ENCODE data around the gene ATXN2L. TPM values are rescaled to one million over a fixed set of nuclear protein-coding genes. Genes with fewer than 3 reads are reported as not detected.
"Not testable (repeated sequence)": the region's sequence is repeated elsewhere in the genome, so short reads cannot be mapped to it uniquely, and the experiment has no call there.

Gene ATXN2L
- total RNA-seq, 2 experiments from 2014 or later, result 298 to 319 TPM

DNA sequence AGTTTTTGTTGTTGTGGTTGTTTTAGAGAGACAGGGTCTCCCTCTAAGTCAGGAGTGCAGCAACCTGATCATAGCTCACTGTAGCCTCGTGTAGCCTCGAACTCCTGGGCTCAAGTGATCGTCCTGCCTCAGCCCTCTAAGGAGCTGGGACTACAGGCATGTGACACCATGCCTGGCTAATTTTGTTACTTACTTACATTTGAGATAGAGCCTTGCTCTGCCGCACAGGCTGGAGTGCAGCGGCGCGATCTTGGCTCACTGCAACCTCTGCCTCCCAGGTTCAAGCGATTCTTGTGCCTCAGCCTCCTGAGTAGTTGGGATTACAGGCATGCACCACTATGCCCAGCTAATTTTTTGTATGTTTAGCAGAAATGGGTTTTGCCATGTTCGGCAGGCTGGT, 44.8 kb downstream of the ATXN2L start:
- H3K9me3 Mint-ChIP-seq (ENCODE audit: low read depth); H3K27ac Mint-ChIP-seq; ATAC-seq; intact Hi-C loops (cut with DNase I, micrococcal nuclease); CTCF ChIA-PET; DNase-seq; H3K4me3 Mint-ChIP-seq; H3K27me3 Mint-ChIP-seq; POLR2A ChIA-PET: not testable (repeated sequence)
- Mint-ChIP-seq H3K36me3 (ENCODE audit: low read depth) (peaks cover 13% of the 10 kb centered on the region), H3K4me1 (peaks cover 15% of the 10 kb centered on the region)

DNA sequence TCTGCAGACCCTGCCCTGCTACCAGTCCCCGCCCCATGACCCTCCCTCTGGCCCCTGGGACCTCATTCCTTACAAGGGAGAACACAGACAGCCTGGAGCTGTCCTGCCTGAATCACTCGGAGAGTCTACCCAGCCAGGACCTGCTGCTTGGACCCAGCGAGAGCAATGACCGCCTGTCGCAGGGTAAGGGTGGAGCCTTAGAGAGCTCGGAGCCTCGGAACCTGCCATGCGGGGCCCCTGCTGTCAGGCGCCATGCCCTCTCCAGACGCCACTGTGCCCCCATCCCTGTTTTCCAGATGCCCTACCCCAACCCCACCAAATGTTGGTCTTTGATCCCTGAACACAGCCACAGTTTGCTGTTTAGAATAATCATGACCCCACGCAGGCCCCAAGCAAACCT, 46.4 kb downstream of the ATXN2L start:
- H3K4me3 Mint-ChIP-seq, result no peak overlapping the region
- intact Hi-C loops (cut with DNase I, micrococcal nuclease), result no loop called here
- H3K27me3 Mint-ChIP-seq, result no peaks in the 10 kb centered on the region
- CTCF ChIA-PET, result interaction anchor here (2.1 kb wide), 1 partner anchor 11 kb away, joined by 5 read pairs; no protein-coding TSS in a partner anchor
- H3K9me3 Mint-ChIP-seq (ENCODE audit: low read depth), result no peaks in the 10 kb centered on the region
- DNase-seq (no peak), ATAC-seq (no peak)
- H3K27ac Mint-ChIP-seq, result no peak overlapping the region
- POLR2A ChIA-PET, result no interaction called here
- peaks cover 13% of the 10 kb centered on the region for H3K4me1 Mint-ChIP-seq
- H3K36me3 Mint-ChIP-seq (ENCODE audit: low read depth), result peaks cover 22% of the 10 kb centered on the region

DNA sequence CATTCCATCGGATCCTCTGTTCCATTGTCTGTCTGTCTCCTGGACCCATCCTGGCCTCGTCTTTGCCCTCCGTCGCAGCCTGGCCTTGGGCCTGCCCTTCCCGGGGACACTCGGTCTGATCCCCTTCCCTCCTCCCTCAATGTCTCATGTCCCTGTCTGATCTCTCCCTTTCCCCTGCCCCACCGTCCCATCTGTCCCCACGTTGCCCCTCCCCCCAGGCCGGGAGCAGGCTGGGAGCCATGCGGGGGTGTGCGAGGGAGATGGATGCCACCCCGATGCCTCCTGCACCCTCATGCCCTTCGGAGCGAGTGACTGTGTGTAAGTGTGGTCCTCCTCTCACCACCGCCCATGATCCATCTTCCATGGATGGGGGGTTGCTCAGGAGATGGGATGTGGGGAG, 50.2 kb downstream of the ATXN2L start:
- ChIA-PET POLR2A (no interaction called here), CTCF (interaction anchor here (0.6 to 2.1 kb wide), 8 partner anchors 8 to 72 kb away, joined by 3 to 7 read pairs (median 4); no protein-coding TSS in a partner anchor)
- no peak for ATAC-seq
- Mint-ChIP-seq H3K4me1 (no peaks in the 10 kb centered on the region), H3K9me3 (ENCODE audit: low read depth) (no peaks in the 10 kb centered on the region), H3K27ac (no peak overlapping the region), H3K4me3 (no peak overlapping the region), H3K36me3 (ENCODE audit: low read depth) (peaks cover 23% of the 10 kb centered on the region), H3K27me3 (no peaks in the 10 kb centered on the region)
- no peak for DNase-seq
- intact Hi-C loops (cut with DNase I, micrococcal nuclease), result loop anchor here in 1 of 2 experiments (1.0 kb wide), 1 partner anchor 72 kb away; no protein-coding TSS in a partner anchor

DNA sequence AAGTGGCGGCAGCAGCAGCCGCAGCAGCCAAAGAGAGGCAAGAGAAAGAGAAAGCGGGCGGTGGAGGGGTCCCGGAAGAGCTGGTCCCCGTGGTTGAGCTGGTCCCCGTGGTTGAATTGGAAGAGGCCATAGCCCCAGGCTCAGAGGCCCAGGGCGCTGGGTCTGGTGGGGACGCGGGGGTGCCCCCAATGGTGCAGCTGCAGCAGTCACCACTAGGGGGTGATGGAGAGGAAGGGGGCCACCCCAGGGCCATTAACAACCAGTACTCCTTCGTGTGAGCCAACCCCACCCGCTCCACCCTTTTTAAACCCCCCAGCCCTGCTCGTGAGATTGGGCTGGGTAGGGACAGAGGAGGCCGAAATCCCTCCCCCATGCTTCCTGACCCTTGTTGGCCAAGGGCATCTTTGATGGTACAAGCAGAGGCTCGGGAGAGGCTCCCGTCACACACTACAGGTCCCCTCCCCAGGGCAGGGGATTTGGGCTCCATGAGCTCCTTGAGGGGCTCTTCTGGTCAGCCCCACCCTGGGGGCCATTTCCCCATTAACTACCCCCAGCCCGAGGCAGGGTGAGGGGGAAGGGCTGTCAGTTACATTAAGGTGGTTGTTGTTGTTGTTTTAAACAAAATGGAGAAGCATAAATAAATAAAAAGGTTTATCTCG, 50.9 kb downstream of the ATXN2L start:
- ChIA-PET POLR2A (interaction anchor here (1.1 kb wide), 1 partner anchor 8 kb away, joined by 4 read pairs; no protein-coding TSS in a partner anchor), CTCF (interaction anchor here (0.6 to 2.1 kb wide), 10 partner anchors 9 to 72 kb away, joined by 3 to 7 read pairs (median 4); no protein-coding TSS in a partner anchor)
- ATAC-seq, result peak; percentile 88
- no peak overlapping the region for H3K4me3 Mint-ChIP-seq
- H3K27me3 Mint-ChIP-seq, result no peaks in the 10 kb centered on the region
- peak; percentile 75 for DNase-seq
- no peaks in the 10 kb centered on the region for H3K9me3 Mint-ChIP-seq (ENCODE audit: low read depth)
- no peak overlapping the region for H3K27ac Mint-ChIP-seq
- peaks cover under 1% of the 10 kb centered on the region for H3K4me1 Mint-ChIP-seq
- peaks cover 23% of the 10 kb centered on the region for H3K36me3 Mint-ChIP-seq (ENCODE audit: low read depth)
- intact Hi-C loops (cut with DNase I, micrococcal nuclease), result loop anchor here in 1 of 2 experiments (1.0 kb wide), 1 partner anchor 72 kb away; no protein-coding TSS in a partner anchor

DNA sequence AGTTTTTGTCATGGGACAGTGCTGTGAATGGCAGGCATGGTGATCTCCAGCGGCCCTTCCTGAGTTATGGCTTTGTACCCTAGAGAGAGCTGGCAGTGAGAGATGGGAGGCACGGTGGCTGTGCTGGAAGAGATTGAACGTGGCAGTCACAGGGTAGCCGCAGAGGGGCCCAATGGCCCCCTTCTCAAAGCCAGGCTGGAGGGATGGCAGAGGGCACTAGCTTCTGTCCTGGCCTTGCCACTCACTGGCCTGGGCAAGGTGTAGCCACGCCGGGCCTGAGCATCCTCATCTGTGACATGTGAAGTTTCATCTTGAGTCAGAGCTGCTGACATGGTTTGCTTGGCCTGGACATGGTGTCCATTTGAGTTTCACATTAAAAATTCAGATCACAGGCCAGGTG, 51.6 kb downstream of the ATXN2L start:
- Mint-ChIP-seq H3K9me3 (ENCODE audit: low read depth) (no peaks in the 10 kb centered on the region), H3K27me3 (no peaks in the 10 kb centered on the region), H3K27ac (no peak overlapping the region), H3K36me3 (ENCODE audit: low read depth) (peaks cover 23% of the 10 kb centered on the region), H3K4me3 (no peak overlapping the region), H3K4me1 (peaks cover 7% of the 10 kb centered on the region)
- ATAC-seq (no peak), DNase-seq (no peak)
- POLR2A ChIA-PET, result interaction anchor here (1.1 kb wide), 1 partner anchor 9 kb away, joined by 4 read pairs; no protein-coding TSS in a partner anchor
- CTCF ChIA-PET, result interaction anchor here (0.6 to 2.1 kb wide), 6 partner anchors 10 to 80 kb away, joined by 3 to 11 read pairs (median 4); partner anchors contain the start of gene SH2B1
- intact Hi-C loops (cut with DNase I, micrococcal nuclease), result no loop called here

DNA sequence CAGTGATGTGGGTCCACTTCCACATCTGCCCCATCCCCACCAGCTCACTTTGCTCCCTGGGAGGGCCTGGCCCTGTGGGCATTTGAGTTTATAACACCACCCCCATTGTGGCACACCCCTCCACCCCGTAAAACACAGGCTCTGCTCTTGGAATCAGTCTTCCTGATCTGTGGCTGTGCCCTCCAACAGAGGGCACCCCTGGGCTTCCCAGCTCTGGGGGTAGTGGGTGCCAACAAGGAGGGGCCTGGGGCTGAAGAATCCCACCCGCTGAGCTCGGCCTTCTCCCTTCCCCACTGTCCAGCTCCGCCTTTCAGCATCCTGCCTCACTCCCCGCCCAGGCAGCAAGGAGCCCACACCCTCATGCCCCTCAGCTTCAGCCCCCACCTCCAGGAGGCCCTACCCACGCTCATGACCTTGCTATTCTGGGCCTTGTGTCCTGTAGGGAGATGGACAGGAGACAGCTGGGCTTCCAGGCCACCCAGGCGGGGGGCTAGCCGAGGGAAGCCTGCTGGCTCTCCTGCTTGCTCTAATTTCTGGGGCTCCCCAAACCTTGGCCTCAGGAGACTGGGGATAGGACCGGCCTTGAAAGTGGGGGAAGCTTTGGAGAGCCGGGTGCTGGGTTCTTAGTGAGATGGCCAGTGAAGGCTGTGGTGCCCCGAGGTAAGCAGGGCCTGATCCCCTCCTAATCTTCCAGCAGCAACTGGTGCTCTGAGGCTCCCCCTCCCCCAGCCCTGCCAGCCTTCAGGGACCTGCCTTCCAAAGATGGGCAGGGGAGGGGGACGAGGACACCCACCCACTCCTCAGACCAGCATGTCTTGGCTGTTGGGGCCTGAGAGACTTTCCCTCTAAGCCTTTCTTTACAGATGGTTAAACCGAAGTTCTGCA, 52.6 kb downstream of the ATXN2L start:
- no peaks in the 10 kb centered on the region for H3K27me3 Mint-ChIP-seq
- no peak overlapping the region for H3K4me3 Mint-ChIP-seq
- H3K9me3 Mint-ChIP-seq (ENCODE audit: low read depth), result no peaks in the 10 kb centered on the region
- CTCF ChIA-PET, result interaction anchor here (0.6 to 1.8 kb wide), 3 partner anchors 12 to 70 kb away, joined by 3 to 11 read pairs (median 3); partner anchors contain the start of gene SH2B1
- DNase-seq (no peak), ATAC-seq (no peak)
- peaks cover 18% of the 10 kb centered on the region for H3K36me3 Mint-ChIP-seq (ENCODE audit: low read depth)
- intact Hi-C loops (cut with DNase I, micrococcal nuclease), result loop anchor here in 1 of 2 experiments (5.0 kb wide), 1 partner anchor 47 kb away; no protein-coding TSS in a partner anchor
- no peak overlapping the region for H3K27ac Mint-ChIP-seq
- peaks cover 11% of the 10 kb centered on the region for H3K4me1 Mint-ChIP-seq
- POLR2A ChIA-PET, result interaction anchor here (1.1 kb wide), 1 partner anchor 10 kb away, joined by 4 read pairs; no protein-coding TSS in a partner anchor

DNA sequence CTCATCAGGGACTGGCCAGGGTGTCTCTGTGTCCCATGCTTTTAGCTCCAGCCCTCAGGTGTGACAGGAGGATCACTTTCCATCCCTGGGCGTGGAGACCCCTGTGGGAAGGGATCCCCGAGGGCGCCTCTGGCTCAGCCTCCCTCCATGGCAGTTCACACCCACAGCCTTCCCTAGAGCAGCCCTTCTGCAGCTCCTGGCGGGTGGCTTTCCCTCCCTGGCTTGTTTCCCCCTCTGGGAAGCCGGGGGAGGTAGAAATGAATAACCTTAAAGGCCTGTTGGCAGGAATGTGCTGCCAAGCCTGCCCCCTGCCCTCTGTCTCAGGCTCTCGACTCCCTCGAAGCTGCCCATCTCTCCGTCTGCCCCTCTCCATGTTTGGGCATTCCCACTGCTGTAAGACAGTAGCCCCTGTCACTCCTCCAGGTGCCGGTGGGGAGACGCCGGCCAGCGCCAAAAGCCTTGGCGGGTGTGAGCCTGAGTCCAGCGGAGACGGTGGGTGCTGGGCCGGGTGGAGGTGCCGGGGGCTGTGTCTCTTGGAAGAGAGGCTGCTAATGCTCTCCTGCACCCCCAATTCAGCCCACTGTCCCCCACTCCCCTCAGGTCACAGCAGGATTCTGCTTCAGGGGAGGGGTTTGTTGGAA, 53.3 kb downstream of the ATXN2L start:
- CTCF ChIA-PET, result interaction anchor here (1.8 kb wide), 1 partner anchor 69 kb away, joined by 11 read pairs; no protein-coding TSS in a partner anchor
- Mint-ChIP-seq H3K9me3 (ENCODE audit: low read depth) (no peaks in the 10 kb centered on the region), H3K4me1 (peaks cover 18% of the 10 kb centered on the region), H3K36me3 (ENCODE audit: low read depth) (peaks cover 16% of the 10 kb centered on the region), H3K4me3 (no peak overlapping the region), H3K27me3 (peaks cover 5% of the 10 kb centered on the region), H3K27ac (no peak overlapping the region)
- ATAC-seq (no peak), DNase-seq (no peak)
- intact Hi-C loops (cut with DNase I, micrococcal nuclease), result loop anchor here in 1 of 2 experiments (5.0 kb wide), 1 partner anchor 46 kb away; no protein-coding TSS in a partner anchor
- POLR2A ChIA-PET, result no interaction called here

DNA sequence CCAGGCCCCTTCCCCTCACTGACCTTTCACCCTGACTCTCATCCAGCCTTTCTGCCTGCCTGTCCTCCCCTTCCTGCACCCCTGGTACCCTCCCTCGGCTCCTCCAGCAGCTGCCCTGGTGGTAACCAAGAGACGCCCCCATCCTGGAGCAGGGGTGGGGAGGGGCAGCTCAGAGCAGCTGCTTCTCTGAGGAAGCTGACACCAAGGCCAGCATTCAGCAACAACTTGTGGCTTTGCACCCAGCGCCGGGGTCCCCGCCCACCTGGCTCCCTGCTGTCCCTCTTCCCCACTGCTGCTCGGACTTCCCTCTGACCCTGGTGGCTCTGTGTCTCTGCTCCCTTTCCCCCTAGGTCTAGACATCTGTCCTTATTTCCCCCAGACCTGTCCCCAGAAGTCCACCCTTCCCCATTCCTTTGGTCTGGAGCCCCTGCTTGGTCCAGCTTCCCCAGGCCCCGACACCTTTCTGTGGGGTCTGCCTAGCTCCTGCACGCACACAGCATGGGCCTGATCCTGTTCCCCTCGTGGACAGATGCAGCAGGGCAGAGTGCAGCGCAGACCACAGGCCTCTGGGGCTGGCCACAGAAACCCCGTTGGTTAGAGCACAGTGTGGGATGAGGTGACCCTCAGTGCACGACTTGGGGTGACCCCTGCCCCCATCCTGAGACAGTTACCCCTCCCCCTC, 54.3 kb downstream of the ATXN2L start:
- Mint-ChIP-seq H3K4me1 (peaks cover 20% of the 10 kb centered on the region), H3K27me3 (peaks cover 7% of the 10 kb centered on the region), H3K36me3 (ENCODE audit: low read depth) (peaks cover 16% of the 10 kb centered on the region), H3K9me3 (ENCODE audit: low read depth) (no peaks in the 10 kb centered on the region), H3K4me3 (no peak overlapping the region), H3K27ac (no peak overlapping the region)
- intact Hi-C loops (cut with DNase I, micrococcal nuclease), result loop anchor here in 1 of 2 experiments (5.0 kb wide), 1 partner anchor 45 kb away; no protein-coding TSS in a partner anchor
- ChIA-PET POLR2A (no interaction called here), CTCF (no interaction called here)
- ATAC-seq, result no peak
- no peak for DNase-seq

DNA sequence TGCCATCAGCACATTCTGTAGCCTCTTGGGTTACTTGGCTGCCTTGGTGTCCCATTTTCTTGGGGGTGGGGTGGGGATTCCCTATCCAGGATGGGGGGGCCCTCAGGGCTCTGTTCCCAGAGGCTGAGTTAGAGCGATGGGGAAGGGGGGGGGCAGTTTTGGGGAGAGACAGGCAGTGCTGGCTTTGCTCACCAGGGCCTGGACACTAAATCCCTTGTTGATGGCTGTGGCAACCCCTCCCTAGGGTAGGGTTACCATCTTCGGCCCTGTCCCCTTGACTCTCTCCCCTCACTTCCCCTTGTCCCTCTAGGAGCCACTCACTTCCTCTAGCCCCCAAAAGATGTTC, 54.8 kb downstream of the ATXN2L start:
- Mint-ChIP-seq H3K27ac (no peak overlapping the region), H3K9me3 (ENCODE audit: low read depth) (no peaks in the 10 kb centered on the region), H3K4me1 (peaks cover 20% of the 10 kb centered on the region), H3K36me3 (ENCODE audit: low read depth) (peaks cover 14% of the 10 kb centered on the region), H3K27me3 (peaks cover 7% of the 10 kb centered on the region), H3K4me3 (no peak overlapping the region)
- ChIA-PET CTCF (no interaction called here), POLR2A (no interaction called here)
- ATAC-seq (no peak), DNase-seq (no peak)
- intact Hi-C loops (cut with DNase I, micrococcal nuclease), result loop anchor here in 1 of 2 experiments (5.0 kb wide), 1 partner anchor 45 kb away; no protein-coding TSS in a partner anchor

DNA sequence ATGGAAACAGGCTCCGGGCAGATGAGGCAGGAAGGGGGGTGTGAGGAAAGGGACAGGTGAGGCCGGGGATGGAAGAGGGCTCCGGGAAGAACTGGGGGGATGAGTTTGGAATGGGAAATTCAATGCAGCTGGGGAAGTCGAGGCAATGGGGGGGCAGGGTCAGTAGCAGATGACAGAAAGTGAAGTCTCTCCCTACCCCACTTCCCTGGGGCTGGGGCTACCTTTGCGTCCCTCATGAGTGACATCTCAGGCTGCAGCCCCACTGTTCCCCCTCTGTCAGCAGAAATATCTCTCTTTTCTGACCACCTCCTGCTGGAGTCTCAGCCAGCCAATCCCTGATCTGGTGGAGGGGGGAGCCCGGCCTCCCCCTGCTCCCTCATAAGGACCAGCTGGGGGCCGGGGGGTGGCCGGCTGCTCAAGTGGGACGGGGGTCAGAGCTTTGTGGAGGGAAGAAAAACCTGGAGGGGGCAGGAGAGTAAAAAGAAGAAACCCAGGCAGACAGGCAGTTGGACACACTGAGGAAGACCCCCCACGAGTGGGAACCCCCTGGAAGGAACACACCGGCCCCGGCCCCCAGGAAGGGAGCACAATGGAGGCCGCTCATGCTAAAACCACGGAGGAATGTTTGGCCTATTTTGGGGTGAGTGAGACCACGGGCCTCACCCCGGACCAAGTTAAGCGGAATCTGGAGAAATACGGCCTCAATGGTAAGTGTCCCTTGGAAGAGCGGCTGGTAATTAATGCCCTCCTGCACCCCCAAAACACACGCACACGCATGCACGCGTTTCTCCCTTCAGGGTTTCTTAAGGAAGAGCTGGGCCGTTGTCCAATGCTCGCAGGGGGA, 55.5 kb downstream of the ATXN2L start, which contains the start of gene ATP2A1:
Gene ATP2A1 (plus strand): TSS at position 406 of the 844 bp plus-strand sequence. CDS start 184 bp downstream, at position 590.
- H3K36me3 Mint-ChIP-seq (ENCODE audit: low read depth), result peaks cover 12% of the 10 kb centered on the region
- H3K27ac Mint-ChIP-seq, result peak within 1 kb of the TSS; percentile 76
- no peaks in the 10 kb centered on the region for H3K9me3 Mint-ChIP-seq (ENCODE audit: low read depth)
- H3K27me3 Mint-ChIP-seq, result peaks cover 7% of the 10 kb centered on the region
- DNase-seq (no peak), ATAC-seq (no peak)
- POLR2A ChIA-PET, result interaction anchor here (0.7 to 1.2 kb wide), 2 partner anchors 14 to 58 kb away, joined by 3 to 4 read pairs; partner anchors contain the start of gene SH2B1
- CTCF ChIA-PET, result interaction anchor here (1.4 to 3.4 kb wide), 2 partner anchors 15 to 67 kb away, joined by 6 to 23 read pairs; partner anchors contain the start of gene SH2B1
- H3K4me1 Mint-ChIP-seq, result peaks cover 20% of the 10 kb centered on the region
- H3K4me3 Mint-ChIP-seq, result peak within 1 kb of the TSS; percentile 85
- intact Hi-C loops (cut with DNase I, micrococcal nuclease), result loop anchor here in 1 of 2 experiments (5.0 kb wide), 1 partner anchor 44 kb away; no protein-coding TSS in a partner anchor

All from activated CD4-positive, alpha-beta T cell treated with anti-CD3 and anti-CD28 coated beads for 36 hours (primary cell).